RWPE2 (cell line): ENCODE results near the gene PDCD5.

Experiments used
- ATAC-seq: fragments of 200-7000 bp; cut with Tn5 transposase; 3 replicates; pipeline ENCODE4 v1.9.1; 2021; ENCODE audit warnings: low read depth
- DNase-seq: peaks from one replicate; pipeline ENCODE4 v3.0.0-alpha.2; 2020; ENCODE audit warnings: low spot score
- H3K27ac ChIP-seq: fragments of 450-650 bp; 2 replicates; pipeline ENCODE4 v1.5.1; 2017; ENCODE audit warnings: mild to moderate bottlenecking; ENCODE audit not compliant: poor library complexity, severe bottlenecking
- H3K27me3 ChIP-seq: fragments of 250-450 bp; sonication (Bioruptor Pico); 2 replicates; pipeline ENCODE4 v1.5.1; 2021; ENCODE audit warnings: mild to moderate bottlenecking, moderate library complexity; ENCODE audit not compliant: insufficient read depth, poor library complexity, severe bottlenecking
- H3K36me3 ChIP-seq: fragments of 250-450 bp; sonication (Bioruptor Pico); 2 replicates; pipeline ENCODE4 v1.5.1; 2020; ENCODE audit warnings: low read depth, mild to moderate bottlenecking, moderate library complexity
- H3K4me1 ChIP-seq: fragments of 250-450 bp; sonication (Bioruptor Pico); 2 replicates; pipeline ENCODE4 v1.5.1; 2021; ENCODE audit warnings: mild to moderate bottlenecking, moderate library complexity; ENCODE audit not compliant: insufficient read depth, poor library complexity, severe bottlenecking
- H3K4me3 ChIP-seq: fragments of 250-450 bp; sonication (Bioruptor Pico); 2 replicates; pipeline ENCODE4 v1.5.1; 2021; ENCODE audit warnings: mild to moderate bottlenecking, moderate library complexity; ENCODE audit not compliant: severe bottlenecking
- H3K9me3 ChIP-seq: fragments of 250-450 bp; sonication (Bioruptor Pico); 2 replicates; pipeline ENCODE4 v1.5.1; 2021; ENCODE audit warnings: mild to moderate bottlenecking, moderate library complexity; ENCODE audit not compliant: severe bottlenecking
- TF ChIP-seq, protein P1 (sequence below): fragments of 450-650 bp; IDR thresholded peaks from one replicate; pipeline ENCODE4 v1.5.1; 2017; ENCODE audit warnings: mild to moderate bottlenecking, moderate library complexity; ENCODE audit not compliant: poor library complexity, severe bottlenecking

Gene PDCD5

DNA sequence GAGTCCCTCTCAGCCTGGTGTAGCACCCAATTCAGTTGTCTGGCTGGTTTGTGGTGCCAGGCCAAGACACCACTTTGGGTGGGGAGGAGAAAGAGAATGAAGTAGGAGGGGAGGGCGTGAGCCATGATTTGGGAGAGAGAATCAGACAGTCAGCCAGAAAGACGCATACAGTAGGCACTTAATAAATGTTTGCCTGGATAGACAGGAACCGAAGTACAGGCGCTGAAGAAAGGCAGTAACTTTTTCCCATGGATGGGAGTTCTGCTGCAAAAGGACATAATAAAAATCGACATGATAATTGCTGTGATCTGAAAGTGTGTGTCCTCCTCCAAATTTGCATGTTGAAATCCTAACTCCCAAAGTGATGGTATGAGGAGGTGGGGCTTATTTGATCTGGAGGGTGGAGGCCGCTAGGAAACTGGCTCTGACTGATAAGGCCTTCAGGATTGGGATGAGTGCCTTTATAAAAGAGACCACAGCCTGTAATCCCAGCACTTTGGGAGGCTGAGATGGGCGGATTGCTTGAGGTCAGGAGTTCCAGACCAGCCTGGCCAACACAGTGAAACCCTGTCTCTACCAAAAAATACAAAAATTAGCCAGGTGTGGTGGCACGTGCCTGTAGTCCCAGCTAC, 38.4 kb upstream of the PDCD5 start:
- no peaks in the 10 kb centered on the region for H3K27me3 ChIP-seq
- H3K4me3 ChIP-seq: no peak overlapping the region
- no peaks in the 10 kb centered on the region for H3K9me3 ChIP-seq
- TF ChIP-seq, protein P1, sequence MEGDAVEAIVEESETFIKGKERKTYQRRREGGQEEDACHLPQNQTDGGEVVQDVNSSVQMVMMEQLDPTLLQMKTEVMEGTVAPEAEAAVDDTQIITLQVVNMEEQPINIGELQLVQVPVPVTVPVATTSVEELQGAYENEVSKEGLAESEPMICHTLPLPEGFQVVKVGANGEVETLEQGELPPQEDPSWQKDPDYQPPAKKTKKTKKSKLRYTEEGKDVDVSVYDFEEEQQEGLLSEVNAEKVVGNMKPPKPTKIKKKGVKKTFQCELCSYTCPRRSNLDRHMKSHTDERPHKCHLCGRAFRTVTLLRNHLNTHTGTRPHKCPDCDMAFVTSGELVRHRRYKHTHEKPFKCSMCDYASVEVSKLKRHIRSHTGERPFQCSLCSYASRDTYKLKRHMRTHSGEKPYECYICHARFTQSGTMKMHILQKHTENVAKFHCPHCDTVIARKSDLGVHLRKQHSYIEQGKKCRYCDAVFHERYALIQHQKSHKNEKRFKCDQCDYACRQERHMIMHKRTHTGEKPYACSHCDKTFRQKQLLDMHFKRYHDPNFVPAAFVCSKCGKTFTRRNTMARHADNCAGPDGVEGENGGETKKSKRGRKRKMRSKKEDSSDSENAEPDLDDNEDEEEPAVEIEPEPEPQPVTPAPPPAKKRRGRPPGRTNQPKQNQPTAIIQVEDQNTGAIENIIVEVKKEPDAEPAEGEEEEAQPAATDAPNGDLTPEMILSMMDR: no peak
- H3K36me3 ChIP-seq: no peaks in the 10 kb centered on the region
- DNase-seq (no peak), ATAC-seq (no peak)
- H3K4me1 ChIP-seq: no peaks in the 10 kb centered on the region
- no peak overlapping the region for H3K27ac ChIP-seq

DNA sequence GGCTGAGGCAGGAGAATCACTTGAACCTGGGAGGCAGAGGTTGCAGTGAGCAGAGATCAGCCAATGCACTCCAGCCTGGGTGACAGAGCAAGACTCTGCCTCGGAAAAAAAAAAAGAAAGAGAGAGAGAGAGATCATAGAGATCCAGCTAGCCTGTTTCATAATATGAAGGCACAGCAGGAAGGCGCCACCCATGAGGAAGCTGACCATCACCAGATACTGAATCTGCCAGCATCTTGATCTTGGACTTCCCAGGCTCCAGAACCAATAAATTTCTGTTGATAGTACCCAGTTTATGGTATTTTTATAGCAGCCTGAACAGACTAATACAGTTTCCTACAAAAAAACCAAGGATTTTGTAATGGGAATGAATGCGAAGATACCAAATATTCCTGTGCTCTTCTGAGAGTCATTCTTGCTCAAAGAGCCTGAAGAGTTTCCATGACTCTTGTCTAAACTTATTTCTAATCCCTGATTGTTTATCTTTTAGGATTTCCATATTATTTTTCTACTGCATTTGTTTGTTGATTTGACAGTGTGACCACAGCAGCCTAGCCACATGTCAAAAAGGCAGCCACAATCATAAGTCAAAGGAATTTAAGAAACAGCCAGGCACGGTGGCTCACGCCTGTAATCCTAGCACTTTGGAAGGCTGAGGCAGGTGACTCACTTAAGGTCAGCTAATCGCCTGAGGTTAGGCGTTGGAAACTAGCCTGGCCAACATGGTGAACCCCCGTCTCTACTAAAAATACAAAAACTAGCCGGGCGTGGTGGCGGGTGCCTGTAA, 37.7 kb upstream of the PDCD5 start:
- Histone ChIP-seq H3K27ac (no peak overlapping the region), H3K27me3 (no peaks in the 10 kb centered on the region), H3K36me3 (no peaks in the 10 kb centered on the region), H3K4me3 (no peak overlapping the region), H3K4me1 (no peaks in the 10 kb centered on the region), H3K9me3 (no peaks in the 10 kb centered on the region)
- TF ChIP-seq, protein P1: no peak
- DNase-seq: no peak
- ATAC-seq: peak; percentile 62; the same call in 2 of the 3 replicates

DNA sequence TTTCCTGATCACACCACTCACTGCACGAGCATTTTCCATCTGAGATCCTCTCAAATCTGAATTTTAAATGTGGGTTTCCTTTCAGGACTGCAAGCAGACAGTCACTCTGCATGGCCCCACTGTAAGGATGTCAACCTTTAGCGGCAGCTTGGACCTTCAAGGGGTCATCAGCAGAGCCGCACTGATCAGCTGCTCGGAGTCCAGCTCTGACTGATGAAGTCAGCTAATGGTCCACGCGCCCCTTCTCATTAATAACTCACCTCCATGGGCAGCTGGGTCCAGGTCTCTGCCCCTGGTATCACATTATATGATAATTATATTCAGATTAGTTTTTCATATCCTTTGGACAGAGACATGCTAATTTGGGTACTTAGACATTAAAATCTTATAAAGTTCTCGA, 36.1 kb upstream of the PDCD5 start:
- H3K9me3 ChIP-seq: no peaks in the 10 kb centered on the region
- H3K4me3 ChIP-seq: no peak overlapping the region
- TF ChIP-seq, protein P1: no peak
- no peak for ATAC-seq
- no peaks in the 10 kb centered on the region for H3K4me1 ChIP-seq
- no peaks in the 10 kb centered on the region for H3K27me3 ChIP-seq
- no peaks in the 10 kb centered on the region for H3K36me3 ChIP-seq
- DNase-seq: no peak
- H3K27ac ChIP-seq: no peak overlapping the region

DNA sequence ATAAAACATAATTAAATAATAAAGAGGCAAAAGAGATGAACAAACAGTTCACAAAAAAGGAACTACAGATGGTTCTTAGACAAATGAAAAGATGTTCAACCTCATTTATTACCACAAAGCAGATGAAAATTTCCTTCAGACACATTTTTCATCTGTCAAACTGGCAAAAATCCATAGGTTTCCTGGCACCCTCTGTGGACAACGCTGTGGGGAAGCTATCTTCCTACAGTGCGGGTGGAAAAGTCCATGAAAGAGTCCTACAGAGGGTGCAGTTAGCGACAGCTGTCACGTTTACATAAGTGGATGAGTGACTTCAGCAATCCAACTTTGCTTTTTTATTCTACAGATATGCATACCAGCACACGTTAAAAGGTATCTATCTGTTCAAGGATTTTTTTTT, 30.3 kb upstream of the PDCD5 start:
- DNase-seq (no peak), ATAC-seq (no peak)
- TF ChIP-seq, protein P1: no peak
- Histone ChIP-seq H3K4me1 (no peaks in the 10 kb centered on the region), H3K9me3 (no peaks in the 10 kb centered on the region), H3K27ac (no peak overlapping the region), H3K27me3 (no peaks in the 10 kb centered on the region), H3K36me3 (no peaks in the 10 kb centered on the region), H3K4me3 (no peak overlapping the region)

DNA sequence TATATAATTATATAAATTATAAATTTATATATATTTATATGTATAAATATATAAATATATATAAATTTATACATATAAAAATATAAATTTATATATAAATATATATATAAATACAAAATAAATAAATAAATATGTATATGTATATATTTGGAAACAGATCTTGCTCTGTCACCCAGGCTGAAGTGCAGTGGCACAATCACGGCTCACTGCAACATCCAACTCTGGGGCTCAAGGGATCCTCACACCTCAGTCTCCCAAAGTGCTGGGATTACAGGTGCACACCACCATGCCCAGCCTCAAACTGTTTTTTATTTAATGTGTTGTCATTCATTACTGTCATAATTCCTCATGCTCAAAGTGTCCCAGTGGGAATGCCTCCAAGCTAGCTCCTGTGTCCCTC, 25.2 kb upstream of the PDCD5 start:
- no peaks in the 10 kb centered on the region for H3K9me3 ChIP-seq
- H3K27me3 ChIP-seq: no peaks in the 10 kb centered on the region
- ATAC-seq (no peak), DNase-seq (no peak)
- no peak overlapping the region for H3K27ac ChIP-seq
- H3K4me3 ChIP-seq: no peak overlapping the region
- TF ChIP-seq, protein P1: no peak
- H3K36me3 ChIP-seq: no peaks in the 10 kb centered on the region
- H3K4me1 ChIP-seq: no peaks in the 10 kb centered on the region
